ENCODE data around the gene SNAP25.

GRCh38 chr20:10261702-10262101 lies 43.1 kb downstream of the SNAP25 start:
- no peak for TF ChIP-seq CTCF (IDR thresholded peaks at IDR 0.05)
- TF ChIP-seq EP300 (IDR thresholded peaks at IDR 0.05), result no peak
- TF ChIP-seq POLR2A (IDR thresholded peaks at IDR 0.05), result no peak

Measured in ovary (tissue), 3 donors.